Subcutaneous adipose tissue (tissue), 4 donors: Measurements from ENCODE around the gene OR52J3. TPM values are rescaled to one million over a fixed set of nuclear protein-coding genes. Genes with fewer than 3 reads are reported as not detected.

Experiments used
- CTCF ChIP-seq: fragments of 450-650 bp; IDR thresholded peaks from one replicate; pipeline ENCODE4 v1.5.1; 2016; ENCODE audit warnings: low read depth, mild to moderate bottlenecking, control low read depth, antibody characterized with exemption, moderate library complexity
- total RNA-seq, 4 donors: library from RNA; depleted of rRNA; stranded (reverse); fragments of >200 nt; gene quantifications; one replicate each; pipeline ENCODE4 v1.1.0, GENCODE V29; 2016

OR52J3 gene
- total RNA-seq, 4 donors from 2014 or later, result not detected

- no peak for TF ChIP-seq CTCF
These were observed 18.7 kb downstream of the OR52J3 start for GRCh38 chr11:5065027-5065426.

GRCh38 chr11:5069272-5069671 lies 22.9 kb downstream of the OR52J3 start, which contains the start of gene OR52E1:
TSS of gene OR52E1 (plus strand) at chr11:5069572.
- no peak for TF ChIP-seq CTCF

DNA sequence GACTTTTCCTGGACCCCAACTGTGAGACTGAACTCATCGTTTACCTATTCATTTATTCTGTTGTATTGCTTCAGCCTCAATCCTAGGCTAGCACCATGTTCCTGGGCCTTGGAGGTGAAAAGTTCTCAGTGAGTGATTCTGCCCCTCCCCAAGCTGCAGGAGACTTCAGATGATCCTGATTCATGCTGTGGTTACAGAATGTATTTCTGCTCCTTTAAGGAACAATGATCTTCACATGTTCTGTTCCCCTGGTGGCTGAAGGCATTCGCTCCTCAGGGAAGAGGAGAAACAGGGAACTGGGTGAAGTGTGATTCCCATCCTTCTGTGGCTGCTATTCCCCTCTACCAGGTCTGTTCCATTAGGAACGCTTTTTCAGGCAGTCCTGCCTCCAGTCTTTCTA lies 25.5 kb downstream of the OR52J3 start:
- TF ChIP-seq CTCF, result no peak

DNA sequence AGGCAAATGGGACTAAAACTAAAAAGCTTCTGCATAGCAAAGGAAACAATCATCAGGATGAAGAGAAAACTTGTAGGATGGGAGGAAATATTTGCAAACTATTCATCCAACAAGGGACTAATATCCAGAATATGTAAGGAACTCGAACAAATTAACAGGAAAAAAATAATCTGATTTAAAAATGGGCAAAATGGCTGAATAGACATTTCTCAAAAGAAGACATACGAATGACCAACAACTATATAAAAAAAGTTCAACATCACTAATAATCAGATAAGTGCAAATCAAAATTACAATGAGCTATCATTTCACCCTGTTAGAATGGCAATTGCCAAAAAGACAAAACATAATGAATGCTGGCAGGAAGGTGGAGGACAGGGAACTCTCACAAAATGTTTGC lies 35.1 kb downstream of the OR52J3 start:
- no peak for TF ChIP-seq CTCF

DNA sequence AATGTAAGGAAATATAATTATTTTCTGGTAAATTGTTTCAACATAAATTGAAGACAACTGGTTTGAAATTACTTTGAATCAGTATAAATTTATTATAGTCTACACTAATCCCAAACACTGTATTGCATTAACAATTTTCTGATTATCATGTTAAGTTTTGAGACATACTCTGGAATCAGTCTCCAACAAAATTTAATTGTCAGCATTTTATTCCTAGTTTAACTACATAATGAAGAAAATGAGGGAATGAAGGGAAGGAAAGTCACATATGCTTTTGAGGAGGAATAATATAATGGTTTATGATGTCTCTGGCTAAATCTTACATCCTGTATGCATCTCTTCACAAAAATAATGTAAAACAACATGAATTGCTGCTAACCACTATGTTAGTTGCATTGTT lies 37.3 kb downstream of the OR52J3 start:
- no peak for TF ChIP-seq CTCF

DNA sequence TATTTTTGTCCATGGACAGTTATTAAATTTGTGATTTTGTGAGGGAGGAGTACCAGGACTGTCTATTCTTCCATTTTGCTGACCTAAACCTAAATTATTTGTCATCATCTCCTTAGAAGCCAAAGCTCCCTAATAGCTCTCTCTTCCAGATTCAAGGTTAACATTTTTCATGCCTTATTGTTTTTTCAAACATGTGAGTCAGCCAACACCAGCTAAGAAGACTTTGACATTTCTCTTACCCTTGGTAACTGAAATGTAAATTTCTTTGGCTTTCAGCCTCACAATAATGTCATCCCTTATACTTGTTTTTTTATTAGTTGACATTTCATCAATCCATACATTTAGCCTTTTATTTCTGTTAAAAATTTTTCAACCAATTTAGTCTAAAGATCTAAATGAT lies 42.2 kb downstream of the OR52J3 start:
- no peak for TF ChIP-seq CTCF

- no peak for TF ChIP-seq CTCF
These were observed 44.3 kb downstream of the OR52J3 start for GRCh38 chr11:5090668-5091067.
